UCSD-AML1 (cell line): ENCODE results near the gene CLSTN1.

Source experiments
- DNase-seq: peaks from one replicate; lab custom pipeline; 2025; ENCODE audit not compliant: unreplicated experiment; lab: John Stamatoyannopoulos, UW

Gene CLSTN1

GRCh38 chr1:9732123-9732971 is 91.4 kb downstream of the CLSTN1 start:
- DNase-seq, result no peak

DNA sequence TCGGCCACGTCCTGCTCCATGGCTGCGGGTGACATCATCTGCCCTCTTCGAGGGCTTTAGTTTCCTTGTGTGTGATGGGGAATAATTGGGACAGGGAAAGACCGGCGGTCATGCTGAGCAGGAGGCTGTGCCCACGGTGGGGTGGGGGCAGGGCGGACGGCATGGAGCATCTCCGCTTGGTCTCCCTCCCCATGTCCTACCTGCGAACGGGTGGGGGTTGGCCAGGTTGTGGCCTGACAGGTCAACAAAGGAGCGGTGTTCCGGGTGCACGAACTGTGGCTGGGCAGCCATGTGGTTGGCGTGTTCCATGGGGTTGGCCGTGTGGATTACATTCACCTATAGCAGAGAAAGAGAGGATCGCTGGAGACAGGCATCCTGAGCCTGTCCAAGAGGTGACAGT is 92.2 kb downstream of the CLSTN1 start:
- no peak for DNase-seq

GRCh38 chr1:9731051-9731537 is 92.7 kb downstream of the CLSTN1 start:
- DNase-seq, result no peak

DNA sequence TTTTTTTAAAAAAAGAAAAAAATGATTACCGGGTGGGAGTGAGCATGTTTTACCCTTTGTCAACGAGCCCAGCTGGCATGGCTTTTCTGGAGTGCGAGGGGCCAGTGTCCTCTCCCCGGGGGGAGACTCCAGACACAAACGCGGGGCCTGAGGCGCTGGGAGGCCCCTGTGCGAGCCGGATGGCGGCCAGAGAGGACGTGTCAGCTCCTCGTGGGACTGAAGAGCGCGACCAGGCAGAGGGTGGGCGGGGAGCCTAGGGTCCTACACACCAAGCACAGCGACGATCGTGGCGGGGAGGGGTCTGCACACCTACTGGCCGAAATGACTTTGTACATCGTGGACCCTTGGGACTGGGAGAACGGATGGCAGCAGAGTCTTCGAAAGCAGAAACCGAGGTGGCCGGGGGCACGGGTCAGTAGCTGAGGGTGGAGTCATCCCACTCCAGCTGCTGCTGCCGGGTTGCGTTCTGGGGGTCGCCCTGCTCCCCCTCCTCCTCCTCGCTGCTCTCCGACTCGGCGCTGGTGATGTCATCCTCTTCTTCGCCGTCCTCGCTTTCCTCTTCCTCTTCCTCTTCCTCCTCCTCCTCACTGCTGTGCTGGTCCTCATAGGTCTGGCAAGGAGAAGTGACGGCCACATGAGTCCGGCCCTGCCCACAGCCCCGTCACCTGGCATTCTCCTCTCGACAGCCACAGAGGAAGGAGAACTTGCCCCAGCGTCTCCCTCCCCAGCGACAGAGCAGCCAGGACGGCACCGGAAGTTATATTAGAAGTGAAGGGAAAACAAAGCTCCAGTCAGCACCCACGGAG is 93.5 kb downstream of the CLSTN1 start:
- peak; percentile 69 for DNase-seq

- DNase-seq, result no peak
Observed at GRCh38 chr1:9729523-9729922, 94.2 kb downstream of the CLSTN1 start.

- DNase-seq, result no peak
Observed at GRCh38 chr1:9728451-9729295, 95.1 kb downstream of the CLSTN1 start.

GRCh38 chr1:9726905-9727595 is 96.7 kb downstream of the CLSTN1 start:
- no peak for DNase-seq

- no peak for DNase-seq
Observed at GRCh38 chr1:9726406-9726805, 97.4 kb downstream of the CLSTN1 start.

- DNase-seq, result peak; percentile 73
Observed at GRCh38 chr1:9724706-9725476, 98.9 kb downstream of the CLSTN1 start.

DNA sequence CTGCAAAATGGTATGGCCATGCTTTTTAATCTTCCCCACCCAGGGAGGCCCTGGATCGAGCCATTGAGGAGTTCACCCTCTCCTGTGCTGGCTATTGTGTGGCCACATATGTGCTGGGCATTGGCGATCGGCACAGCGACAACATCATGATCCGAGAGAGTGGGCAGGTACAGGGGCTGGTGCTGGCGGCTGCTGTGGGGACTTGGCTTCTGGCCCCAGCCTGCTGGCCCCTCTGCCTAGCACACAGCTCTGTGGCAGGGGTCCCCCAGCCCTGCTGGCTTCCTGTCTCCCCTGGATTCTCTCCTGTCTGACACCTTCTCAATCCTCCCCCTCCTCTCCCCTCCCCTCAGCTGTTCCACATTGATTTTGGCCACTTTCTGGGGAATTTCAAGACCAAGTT is 99.8 kb downstream of the CLSTN1 start:
- DNase-seq, result no peak

DNA sequence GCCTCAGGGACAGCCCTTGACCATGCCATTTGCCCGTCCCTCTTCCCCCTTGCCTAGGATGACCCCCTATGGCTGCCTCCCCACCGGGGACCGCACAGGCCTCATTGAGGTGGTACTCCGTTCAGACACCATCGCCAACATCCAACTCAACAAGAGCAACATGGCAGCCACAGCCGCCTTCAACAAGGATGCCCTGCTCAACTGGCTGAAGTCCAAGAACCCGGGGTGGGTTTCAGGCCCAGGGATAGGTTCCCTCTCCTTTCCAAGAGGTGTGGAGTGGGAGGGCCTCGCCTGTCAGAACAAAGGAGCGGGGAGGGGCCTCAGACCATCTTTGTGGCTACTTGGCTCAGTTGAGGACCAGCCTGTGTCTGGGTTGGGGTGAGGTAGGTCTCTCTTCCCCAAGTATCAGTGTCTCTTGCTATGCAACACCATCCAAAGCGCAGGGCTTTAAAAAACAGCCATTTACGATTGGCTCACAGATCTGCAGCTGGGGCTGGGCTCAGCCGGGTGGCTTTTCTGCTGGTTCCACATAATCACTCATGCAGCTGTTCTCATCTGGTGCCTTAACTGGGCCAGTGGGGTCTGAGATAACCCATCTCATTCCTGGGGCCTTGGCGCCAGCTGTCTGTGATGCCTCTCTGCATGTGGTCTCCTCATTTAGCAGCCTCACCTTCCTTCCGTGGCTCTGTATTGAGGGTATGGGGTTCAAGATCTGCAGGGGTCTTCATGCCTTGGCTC is 100.5 kb downstream of the CLSTN1 start:
- no peak for DNase-seq

- DNase-seq, result no peak
Observed at GRCh38 chr1:9722378-9722749, 101.4 kb downstream of the CLSTN1 start.

GRCh38 chr1:9721606-9722377 is 102.0 kb downstream of the CLSTN1 start:
- DNase-seq, result peak; percentile 50

DNA sequence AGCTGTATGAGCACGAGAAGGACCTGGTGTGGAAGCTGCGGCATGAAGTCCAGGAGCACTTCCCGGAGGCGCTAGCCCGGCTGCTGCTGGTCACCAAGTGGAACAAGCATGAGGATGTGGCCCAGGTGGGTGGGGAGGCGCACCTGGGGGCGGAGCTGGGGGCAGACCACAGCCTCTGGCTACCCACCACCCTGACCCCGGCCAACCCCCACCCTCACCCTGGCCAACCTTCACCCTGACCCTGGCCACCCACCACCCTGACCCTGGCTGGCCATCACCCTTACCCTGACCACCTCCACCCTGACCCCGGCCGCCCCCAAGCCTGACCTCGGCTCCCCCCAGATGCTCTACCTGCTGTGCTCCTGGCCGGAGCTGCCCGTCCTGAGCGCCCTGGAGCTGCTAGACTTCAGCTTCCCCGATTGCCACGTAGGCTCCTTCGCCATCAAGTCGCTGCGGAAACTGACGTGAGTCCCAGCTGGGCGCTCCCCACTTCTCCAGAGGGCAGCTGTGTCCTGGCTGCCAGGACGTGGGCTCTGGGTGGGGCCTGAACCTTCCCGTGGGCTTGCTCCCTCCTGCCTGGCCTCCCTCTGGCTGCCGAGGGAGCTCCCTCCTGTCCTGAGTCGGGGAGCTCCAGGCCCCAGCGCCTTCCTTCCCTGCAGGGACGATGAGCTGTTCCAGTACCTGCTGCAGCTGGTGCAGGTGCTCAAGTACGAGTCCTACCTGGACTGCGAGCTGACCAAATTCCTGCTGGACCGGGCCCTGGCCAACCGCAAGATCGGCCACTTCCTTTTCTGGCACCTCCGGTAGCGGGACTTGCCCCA is 102.8 kb downstream of the CLSTN1 start:
- DNase-seq, result no peak

DNA sequence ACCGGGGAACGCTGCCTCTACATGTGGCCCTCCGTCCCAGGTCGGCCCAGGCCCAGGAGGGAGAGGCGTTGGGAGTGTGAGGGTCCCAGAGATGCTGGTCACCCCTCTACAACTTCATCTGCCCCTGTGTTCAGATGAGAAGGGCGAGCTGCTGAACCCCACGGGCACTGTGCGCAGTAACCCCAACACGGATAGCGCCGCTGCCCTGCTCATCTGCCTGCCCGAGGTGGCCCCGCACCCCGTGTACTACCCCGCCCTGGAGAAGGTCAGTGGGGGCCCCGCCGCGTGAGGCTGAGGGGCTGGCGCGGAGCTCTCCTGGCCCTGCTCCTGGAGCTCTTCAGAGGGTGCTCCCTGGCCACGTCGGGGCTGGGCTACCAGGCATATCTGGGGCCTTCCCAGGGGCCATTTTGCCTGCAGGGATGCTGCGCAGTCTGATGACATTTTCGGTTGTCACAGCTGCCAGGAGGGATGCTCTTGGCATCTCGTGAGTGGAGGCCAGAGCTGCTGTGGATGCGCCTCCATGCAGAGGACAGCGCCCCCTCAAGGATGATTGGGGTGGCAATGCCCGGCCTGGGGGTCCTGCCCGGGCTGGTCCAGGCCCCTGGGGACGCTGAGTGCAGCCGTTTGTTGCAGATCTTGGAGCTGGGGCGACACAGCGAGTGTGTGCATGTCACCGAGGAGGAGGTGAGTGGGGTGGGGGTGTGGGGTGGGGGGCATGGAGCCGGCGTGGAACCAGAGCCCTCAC is 103.6 kb downstream of the CLSTN1 start:
- DNase-seq, result no peak

DNA sequence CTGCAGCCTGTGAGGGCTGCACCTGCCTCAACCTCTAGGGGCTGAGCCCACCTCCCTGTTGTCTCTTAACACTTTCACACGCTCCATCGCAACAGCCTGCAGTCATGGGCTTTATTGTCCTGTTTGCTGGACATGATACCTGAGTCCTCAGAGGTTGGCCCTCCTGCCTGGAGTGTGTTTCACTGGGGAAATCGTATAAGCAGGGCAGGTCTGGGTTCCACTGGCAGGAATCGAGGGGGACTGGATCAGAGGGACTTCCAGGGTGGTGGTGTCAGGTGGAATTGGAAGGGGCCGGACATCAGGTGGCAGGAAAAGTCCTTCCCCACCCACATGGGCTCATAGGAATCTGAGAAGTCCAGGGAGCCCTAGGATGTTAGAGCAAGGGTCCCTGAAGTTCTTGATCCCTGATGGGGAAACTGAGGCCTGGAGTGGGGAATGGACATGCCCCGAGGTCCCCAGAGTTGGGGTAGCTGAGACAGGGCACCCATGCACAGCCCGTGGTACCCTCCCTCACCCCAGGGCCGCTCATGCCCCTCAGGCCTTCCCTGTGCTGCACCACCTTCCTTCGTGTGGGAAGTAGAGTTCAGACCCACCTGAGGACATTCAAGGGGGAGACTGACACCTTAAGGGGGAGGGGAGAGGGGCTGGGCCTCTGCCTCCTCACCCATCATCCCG is 105.6 kb downstream of the CLSTN1 start:
- no peak for DNase-seq
